ENCODE results near the gene NRG2.

Gene NRG2

GRCh38 chr5:139955053-139955605, 88.0 kb downstream of the NRG2 start:
- DNase-seq (ENCODE audit: low read depth), result no peak
- in situ Hi-C loops (cut with HindIII; ENCODE audit: low sequenced_read_pairs), result loop anchor here (25.0 kb wide), 1 partner anchor 168 kb away; the partner anchor contains the start of gene PSD2
- TF ChIP-seq CTCF (IDR thresholded peaks at IDR 0.05; ENCODE audit: low read depth, low read length, missing control alignments), result no peak
- H3K4me3 ChIP-seq (ENCODE audit: low read depth, low read length), result no peak overlapping the region

GRCh38 chr5:139954462-139954861, 88.6 kb downstream of the NRG2 start:
- no peak for DNase-seq (ENCODE audit: low read depth)
- no peak overlapping the region for H3K4me3 ChIP-seq (ENCODE audit: low read depth, low read length)
- TF ChIP-seq CTCF (IDR thresholded peaks at IDR 0.05; ENCODE audit: low read depth, low read length, missing control alignments), result no peak
- in situ Hi-C loops (cut with HindIII; ENCODE audit: low sequenced_read_pairs), result loop anchor here (25.0 kb wide), 1 partner anchor 167 kb away; the partner anchor contains the start of gene PSD2

- in situ Hi-C loops (cut with HindIII; ENCODE audit: low sequenced_read_pairs), result loop anchor here (25.0 kb wide), 1 partner anchor 167 kb away; the partner anchor contains the start of gene PSD2
- no peak overlapping the region for H3K4me3 ChIP-seq (ENCODE audit: low read depth, low read length)
- no peak for TF ChIP-seq CTCF (IDR thresholded peaks at IDR 0.05; ENCODE audit: low read depth, low read length, missing control alignments)
- DNase-seq (ENCODE audit: low read depth), result no peak
These were observed 89.1 kb downstream of the NRG2 start for GRCh38 chr5:139954022-139954421.

- H3K4me3 ChIP-seq (ENCODE audit: low read depth, low read length), result no peak overlapping the region
- in situ Hi-C loops (cut with HindIII; ENCODE audit: low sequenced_read_pairs), result loop anchor here (25.0 kb wide), 1 partner anchor 165 kb away; the partner anchor contains the start of gene PSD2
- DNase-seq (ENCODE audit: low read depth), result no peak
- no peak for TF ChIP-seq CTCF (IDR thresholded peaks at IDR 0.05; ENCODE audit: low read depth, low read length, missing control alignments)
These were observed 90.5 kb downstream of the NRG2 start for GRCh38 chr5:139952574-139952973.

GRCh38 chr5:139951983-139952382, 91.1 kb downstream of the NRG2 start:
- DNase-seq (ENCODE audit: low read depth), result no peak
- no peak for TF ChIP-seq CTCF (IDR thresholded peaks at IDR 0.05; ENCODE audit: low read depth, low read length, missing control alignments)
- in situ Hi-C loops (cut with HindIII; ENCODE audit: low sequenced_read_pairs), result loop anchor here (25.0 kb wide), 1 partner anchor 165 kb away; the partner anchor contains the start of gene PSD2
- no peak overlapping the region for H3K4me3 ChIP-seq (ENCODE audit: low read depth, low read length)

GRCh38 chr5:139951296-139951924, 91.7 kb downstream of the NRG2 start:
- no peak for DNase-seq (ENCODE audit: low read depth)
- in situ Hi-C loops (cut with HindIII; ENCODE audit: low sequenced_read_pairs), result loop anchor here (25.0 kb wide), 1 partner anchor 164 kb away; the partner anchor contains the start of gene PSD2
- H3K4me3 ChIP-seq (ENCODE audit: low read depth, low read length), result no peak overlapping the region
- no peak for TF ChIP-seq CTCF (IDR thresholded peaks at IDR 0.05; ENCODE audit: low read depth, low read length, missing control alignments)
